PFSK-1 (cell line): ENCODE measurements around the gene METTL8.

Experiments
- POLR2AphosphoS5 ChIP-seq: IDR thresholded peaks from 2 replicates; pipeline ENCODE4 v1.6.1; 2012; ENCODE audit warnings: low read depth, mild to moderate bottlenecking, control low read depth, low read length, moderate library complexity
- SIN3A ChIP-seq: IDR thresholded peaks from 2 replicates; pipeline ENCODE4 v1.6.1; 2012; ENCODE audit warnings: mild to moderate bottlenecking, low read length, moderate library complexity, borderline replicate concordance; ENCODE audit not compliant: insufficient read depth
- TAF1 ChIP-seq: IDR thresholded peaks from 2 replicates; pipeline ENCODE4 v1.6.1; 2012; ENCODE audit warnings: low read length, control low read depth, borderline replicate concordance; ENCODE audit not compliant: insufficient read depth
- TF ChIP-seq, protein P1 (sequence below), 2 experiments: IDR thresholded peaks; 2 replicates each; pipeline versions ENCODE4 v1.6.1 to v1.8.0; 2011 to 2012; ENCODE audit warnings: low read depth in 2 of 2, low read length in 2 of 2, control low read depth in 1 of 2, inconsistent platforms in 1 of 2, mild to moderate bottlenecking in 1 of 2, moderate library complexity in 1 of 2; ENCODE audit not compliant: insufficient read depth in 1 of 2

DNA sequence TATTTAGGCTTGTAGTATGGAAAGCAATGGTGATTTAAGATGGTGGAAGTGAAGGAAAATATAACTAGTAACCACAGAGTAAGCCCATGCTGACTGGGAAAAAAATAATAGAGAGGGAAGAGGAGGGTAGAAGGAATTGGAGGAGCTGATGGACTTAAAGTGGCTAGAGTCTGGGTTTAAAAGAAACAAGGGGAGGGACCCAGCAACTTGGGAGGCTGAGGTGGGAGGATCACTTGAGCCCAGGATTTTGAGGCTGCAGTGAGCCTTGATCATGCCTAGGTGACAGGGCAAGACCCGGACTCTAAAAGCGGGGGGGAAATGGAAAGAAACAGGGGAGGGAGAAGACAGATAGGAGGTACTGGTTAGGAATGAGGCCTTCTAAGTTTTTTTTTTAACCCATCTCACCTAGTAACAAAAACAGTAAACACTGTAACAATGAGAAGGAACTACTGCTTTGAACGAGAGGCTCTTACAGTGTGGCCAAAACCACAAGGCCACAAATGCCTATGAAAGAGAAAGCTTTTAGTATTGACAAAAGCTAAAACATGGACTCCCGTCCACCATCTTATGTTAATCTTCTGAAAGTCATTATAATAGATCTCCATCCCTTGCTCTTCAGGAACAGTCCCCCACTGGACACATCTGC, 26.6 kb downstream of the METTL8 start:
- TF ChIP-seq TAF1 (no peak), POLR2AphosphoS5 (no peak), SIN3A (no peak)
- TF ChIP-seq, protein P1, sequence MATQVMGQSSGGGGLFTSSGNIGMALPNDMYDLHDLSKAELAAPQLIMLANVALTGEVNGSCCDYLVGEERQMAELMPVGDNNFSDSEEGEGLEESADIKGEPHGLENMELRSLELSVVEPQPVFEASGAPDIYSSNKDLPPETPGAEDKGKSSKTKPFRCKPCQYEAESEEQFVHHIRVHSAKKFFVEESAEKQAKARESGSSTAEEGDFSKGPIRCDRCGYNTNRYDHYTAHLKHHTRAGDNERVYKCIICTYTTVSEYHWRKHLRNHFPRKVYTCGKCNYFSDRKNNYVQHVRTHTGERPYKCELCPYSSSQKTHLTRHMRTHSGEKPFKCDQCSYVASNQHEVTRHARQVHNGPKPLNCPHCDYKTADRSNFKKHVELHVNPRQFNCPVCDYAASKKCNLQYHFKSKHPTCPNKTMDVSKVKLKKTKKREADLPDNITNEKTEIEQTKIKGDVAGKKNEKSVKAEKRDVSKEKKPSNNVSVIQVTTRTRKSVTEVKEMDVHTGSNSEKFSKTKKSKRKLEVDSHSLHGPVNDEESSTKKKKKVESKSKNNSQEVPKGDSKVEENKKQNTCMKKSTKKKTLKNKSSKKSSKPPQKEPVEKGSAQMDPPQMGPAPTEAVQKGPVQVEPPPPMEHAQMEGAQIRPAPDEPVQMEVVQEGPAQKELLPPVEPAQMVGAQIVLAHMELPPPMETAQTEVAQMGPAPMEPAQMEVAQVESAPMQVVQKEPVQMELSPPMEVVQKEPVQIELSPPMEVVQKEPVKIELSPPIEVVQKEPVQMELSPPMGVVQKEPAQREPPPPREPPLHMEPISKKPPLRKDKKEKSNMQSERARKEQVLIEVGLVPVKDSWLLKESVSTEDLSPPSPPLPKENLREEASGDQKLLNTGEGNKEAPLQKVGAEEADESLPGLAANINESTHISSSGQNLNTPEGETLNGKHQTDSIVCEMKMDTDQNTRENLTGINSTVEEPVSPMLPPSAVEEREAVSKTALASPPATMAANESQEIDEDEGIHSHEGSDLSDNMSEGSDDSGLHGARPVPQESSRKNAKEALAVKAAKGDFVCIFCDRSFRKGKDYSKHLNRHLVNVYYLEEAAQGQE (IDR thresholded peaks at IDR 0.05; ENCODE audit: insufficient read depth in 1 of 2, low read depth in 2 of 2, low read length in 2 of 2), result no peak
